HuH-7.5 (cell line): Measurements from ENCODE around the gene NPSR1.
"Not testable (repeated sequence)": the region's sequence is repeated elsewhere in the genome, so short reads cannot be mapped to it uniquely, and the experiment has no call there.

Source experiments
- DNase-seq: peaks from one replicate; pipeline ENCODE4 v3.0.0; 2011; ENCODE audit warnings: low spot score

NPSR1 gene

DNA sequence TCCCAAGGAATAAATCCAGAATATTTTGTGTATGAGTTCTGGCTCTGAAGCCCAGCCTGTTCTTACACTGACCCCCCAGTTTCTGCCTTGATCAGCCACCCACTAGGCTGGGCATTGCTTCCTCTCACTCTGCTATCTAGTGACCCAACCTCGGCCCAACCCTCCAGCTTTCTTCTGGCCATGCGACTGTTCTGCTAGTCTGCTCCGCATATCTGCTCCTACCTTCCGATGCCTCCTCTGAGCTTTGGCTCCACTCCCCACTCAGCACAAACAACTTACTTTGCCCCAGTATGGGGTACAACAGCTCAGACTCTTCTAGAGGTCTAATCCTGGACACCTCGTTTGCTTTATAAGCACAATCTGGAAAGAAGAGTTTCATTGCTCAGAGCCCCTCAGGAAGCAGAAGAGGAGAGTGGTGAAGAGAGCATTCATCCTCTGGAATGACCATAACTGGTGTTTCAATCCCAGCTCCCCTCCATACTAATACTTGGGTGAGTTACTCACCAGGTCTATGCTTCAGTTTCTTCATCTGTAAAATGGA is 99.6 kb downstream of the NPSR1 start:
- DNase-seq: no peak

DNA sequence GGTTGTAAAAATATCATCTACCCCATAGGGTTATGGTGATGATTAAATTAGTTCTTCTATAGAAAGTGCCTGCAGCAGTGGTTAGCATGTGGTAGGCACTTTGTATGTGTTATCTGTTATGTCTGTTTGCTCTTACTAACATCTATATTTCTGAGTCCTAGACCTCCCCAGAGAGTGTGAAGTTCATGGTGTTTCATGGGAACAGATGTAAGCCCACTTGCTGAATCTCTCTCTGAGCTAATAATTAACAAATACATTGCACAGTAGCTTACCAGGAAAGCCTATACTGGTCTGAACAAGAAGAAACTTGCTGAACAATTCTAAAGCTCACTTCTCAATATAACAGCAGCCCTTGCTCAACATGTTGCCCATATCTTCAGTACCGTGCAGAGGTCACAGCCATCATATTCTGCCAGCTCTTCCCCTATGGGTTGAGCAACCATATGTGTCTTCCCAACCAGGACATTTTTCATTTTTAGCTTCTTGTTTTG is 100.1 kb downstream of the NPSR1 start:
- no peak for DNase-seq

DNA sequence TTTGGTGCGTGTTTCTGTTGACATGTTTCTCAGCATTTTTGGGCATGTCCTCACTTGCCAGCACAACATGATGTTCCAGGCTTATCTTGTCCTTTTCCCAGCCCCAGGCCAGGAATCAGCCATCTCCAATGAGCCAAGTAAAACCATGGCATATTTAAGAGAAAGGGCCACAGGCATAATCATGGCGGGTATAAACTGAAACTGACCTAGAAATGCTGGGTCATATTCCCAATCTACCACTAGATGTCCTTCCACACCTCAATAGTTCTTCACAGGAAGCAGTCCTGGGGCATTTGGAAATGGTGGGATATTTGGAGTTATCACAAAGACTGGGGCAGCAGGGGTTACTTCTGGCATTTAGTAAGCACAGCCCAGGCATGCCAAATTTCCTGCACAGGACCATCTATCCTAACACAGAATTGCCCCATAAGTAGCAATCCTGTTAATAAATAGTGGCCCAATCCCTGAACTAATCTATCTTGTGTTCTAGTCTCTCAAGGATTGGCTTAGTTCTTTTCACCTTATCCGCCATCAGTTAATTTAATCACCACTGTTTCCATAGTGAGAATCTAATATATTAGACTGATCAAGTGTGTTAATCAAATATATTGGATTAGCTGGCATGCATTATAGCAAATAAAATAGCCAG is 101.6 kb downstream of the NPSR1 start:
- peak; percentile 13 for DNase-seq

DNA sequence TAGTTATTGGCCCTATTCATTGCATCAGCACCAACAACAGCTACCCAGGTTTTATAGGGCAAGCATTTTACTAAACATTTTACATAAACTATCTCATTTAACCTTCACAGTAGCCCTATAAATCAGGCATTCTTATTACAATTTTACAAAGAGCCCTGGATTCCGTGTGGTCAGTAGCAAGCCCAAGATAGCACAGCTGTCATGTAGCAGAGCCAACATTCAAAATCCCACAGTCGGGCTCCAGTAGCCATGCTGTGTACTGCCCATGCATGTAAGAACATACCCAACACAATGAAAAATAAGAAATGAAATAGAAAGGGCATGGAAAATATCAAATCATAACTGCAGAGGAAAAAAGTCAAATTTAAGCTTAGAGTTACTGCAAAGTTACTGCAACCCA is 102.3 kb downstream of the NPSR1 start:
- no peak for DNase-seq

DNA sequence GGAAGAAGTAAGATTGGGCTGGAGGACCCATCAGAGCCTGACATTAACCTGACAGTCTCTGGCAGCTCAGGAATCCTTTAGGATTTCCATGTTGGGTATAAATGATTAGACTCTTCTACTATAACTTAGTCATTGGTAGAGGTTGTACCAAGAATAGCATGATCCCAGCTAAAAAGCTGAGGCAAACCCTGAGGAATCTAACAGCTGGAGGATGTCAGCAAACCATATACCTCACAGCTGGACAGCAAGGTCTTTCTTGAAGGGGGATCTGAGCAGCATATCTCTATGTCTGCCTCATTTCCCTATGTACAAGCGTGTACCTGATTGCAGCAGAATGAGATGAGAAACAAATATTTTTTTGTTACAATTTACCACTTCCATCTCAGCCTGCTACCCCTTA is 103.2 kb downstream of the NPSR1 start:
- DNase-seq: no peak

DNA sequence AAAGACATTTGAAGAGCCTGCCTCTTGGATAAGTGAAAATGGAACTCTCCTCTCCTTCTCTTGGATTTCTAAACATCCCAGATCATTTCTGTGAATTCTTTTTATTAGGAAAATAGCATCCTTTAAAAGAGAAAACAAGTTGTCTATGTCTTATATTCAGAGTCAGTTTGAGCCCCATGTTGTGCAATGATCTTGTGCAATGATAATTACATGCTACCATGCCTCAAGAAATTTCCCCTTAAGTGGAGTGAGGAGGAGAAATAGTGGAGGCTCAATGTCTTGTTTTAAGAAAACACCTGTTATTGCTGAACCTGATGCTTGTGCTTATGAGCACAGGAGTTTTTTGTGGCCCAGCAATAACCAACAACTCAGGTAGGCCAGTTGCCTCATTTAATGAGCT is 103.6 kb downstream of the NPSR1 start:
- no peak for DNase-seq

DNA sequence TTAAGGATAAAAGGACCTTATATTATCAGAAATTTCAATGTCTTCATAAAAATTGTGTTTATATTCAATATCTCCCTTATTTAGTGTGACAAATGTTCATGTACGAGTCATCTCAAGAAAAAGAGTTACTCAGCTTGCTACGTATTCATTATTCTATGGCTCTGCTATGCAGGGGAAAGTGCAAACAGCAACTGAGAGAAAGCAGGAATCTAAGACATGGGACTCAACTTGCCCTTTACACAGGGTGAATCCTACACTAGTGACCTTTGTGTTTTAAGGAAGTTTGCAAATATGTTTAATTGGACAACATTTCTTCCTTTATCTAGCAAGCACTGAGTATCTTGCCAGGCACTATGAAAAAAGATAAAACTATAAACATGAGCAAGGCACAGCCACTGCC is 104.7 kb downstream of the NPSR1 start:
- no peak for DNase-seq

DNA sequence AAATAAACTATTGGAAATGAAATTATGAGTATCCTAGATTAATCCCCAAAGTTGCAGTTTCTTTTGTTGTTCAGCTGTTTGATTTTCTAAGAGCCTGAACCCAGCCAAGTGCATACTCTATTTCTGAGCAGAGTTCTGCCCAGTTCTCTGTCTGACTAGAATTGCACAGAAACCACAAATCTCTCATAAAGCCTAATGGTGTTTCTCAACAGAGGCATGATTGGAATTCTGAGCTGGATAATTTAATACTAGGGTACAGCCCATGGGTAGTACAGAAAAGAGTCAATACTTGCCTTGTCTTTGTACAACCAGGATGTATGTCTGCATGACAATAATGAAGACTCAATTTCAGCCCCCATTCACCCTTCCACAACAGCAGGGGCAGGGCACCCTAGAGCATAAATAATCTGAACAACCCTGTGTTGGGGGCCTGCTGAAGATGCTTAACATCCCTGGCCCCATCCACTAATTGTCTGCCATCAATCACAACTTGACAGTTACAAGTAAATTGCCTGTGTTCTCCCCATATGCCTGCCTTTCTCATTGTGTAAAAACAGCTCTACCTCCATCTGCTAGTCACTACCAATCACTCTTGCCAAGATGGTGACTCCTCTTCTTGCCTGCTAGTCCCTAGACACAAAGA is 114.4 kb downstream of the NPSR1 start:
- no peak for DNase-seq

DNA sequence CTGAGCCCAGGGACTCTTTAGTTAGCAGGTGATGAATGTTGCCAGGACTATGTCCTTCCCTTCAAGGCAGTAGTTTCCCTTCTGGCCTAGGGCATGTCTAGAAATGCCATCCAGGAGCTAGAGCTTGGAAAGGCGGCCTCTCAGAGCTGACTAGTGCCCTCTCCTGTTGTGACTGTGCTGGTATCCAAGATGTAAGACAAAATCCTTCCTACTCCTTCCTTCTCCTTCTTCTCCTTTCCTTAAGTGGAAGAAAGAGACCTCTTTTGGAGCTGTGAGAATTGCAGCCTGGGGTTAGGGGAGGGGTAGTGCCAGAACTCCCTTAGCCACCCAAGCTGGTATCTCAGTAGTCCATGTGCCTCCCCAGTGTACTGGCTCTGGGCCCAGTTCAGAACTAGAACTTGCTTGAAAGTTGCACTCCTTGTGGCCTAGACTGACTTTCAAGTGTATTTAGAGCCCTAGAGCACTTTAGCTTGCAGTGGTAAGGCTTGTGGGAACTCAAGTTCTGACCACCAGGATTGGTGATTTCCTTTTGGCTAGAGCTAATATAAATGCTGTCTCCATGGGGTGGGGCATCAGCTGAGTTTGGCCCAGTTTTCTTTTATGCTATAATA is 118.8 kb downstream of the NPSR1 start:
- no peak for DNase-seq

DNA sequence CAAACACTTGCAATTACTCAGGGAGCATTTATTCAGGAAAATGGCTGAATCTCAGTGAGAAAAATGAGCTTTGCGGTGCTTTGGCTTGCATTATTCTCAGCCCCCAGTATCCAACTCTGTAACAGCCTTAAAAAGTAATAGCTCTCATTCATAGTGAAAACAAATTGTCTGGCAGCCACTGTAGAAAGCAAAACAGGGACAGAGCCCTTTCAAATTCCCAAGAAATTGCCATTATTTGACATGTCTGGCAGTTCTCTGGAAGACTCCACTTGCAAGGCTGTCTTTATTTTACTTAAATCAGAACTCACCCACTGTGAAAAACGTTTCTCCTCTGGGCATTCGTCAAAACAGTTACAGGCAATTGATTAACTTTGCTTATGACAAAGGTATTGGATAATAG is 122.5 kb downstream of the NPSR1 start:
- no peak for DNase-seq

DNA sequence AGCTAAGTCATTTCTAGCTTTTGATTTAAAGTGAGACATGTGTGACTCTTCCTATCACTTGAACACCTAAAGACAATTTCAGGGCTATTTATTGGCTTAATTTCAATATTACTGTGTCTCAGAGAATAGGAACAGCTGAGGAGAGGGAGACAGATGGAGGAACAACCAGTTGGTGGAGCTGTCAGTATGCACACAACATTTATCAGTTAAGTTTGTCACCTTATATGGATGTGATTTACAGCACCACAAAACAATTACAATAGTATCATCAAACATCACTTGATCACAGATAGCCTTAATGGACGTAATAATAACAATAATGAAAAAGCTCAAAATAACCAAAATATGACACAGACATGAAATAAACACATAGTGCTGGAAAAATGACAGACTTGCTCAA is 129.6 kb downstream of the NPSR1 start:
- no peak for DNase-seq

DNA sequence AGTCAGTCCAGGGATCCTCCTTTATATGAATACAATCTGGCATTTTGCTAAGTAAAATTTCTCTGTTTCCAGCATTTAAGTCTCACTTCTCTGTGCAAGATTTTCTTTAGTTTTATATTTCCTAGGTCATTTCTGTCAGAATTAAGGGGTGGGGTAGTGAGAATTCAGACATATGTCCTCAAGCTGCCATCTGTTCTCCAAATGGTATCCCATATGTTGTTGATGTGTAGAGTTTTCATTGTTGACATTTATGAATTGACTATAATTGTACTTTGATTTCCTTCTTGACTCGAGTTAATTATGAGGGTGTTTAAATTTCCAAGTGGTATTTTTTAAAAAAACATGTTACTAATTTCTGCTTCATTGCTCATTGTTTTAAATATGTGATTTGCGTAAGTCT is 148.8 kb downstream of the NPSR1 start:
- no peak for DNase-seq

DNA sequence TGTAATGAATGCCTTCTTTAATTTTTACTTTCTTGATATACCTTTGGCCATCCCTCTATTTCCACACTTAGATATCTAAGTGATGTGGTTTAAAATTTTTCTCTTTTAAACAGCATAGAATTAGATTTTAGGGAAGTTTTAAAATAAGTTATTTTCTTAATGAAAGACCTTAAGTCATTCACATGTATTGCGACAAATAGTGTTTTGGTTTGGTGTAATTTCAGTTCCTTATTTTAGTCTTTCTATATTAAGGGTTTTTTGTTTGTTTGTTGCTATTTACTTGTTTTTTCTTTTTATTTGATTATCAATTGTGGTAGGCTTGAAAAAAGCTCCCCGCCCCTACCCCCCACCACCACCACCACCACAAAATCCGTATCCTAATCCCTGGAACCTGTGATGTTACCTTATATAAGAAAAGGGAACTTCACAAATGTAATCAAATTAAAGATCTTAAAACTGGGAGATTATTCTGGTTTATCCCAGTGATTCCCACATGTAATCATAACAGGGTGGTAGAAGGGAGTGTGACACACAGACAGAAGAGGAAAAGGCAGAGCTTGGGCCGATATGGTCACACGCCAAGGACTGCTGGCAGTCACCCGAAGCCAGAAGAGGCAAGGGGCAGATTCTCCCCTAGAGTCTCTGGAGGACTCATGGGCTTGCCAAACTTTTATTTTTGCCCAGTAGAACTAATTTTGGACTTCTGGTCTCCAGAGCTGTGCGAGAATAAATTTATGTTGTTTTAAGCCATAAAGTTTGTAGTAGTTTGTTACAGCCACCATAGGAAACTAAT is 149.7 kb downstream of the NPSR1 start:
- no peak for DNase-seq

DNA sequence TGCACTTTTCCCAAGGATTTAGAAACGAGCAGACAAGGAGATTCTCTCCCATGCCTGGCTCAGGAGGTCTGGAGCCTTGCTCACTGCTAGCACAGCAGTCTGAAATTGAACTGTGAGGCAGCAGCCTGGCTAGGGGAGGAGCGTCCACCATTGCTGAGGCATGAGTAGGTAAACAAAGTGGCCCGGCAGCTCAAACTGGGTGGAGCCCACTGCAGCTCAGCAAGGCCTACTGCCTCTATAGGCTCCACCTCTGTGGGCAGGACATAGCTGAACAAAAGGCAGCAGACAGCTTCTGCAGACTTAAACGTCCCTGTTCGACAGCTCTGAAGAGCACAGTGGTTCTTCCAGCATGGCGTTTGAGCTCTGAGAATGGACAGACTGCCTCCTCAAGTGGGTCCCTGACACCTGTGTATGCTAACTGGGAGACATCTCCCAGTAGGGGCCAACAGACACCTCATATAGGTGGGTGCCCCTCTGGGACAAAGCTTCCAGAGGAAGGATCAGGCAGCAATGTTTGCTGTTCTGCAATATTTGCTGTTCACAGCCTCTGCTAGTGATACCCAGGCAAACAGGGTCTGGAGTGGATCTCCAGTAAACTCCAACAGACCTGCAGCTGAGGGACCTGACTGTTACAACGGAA is 156.3 kb downstream of the NPSR1 start:
- DNase-seq: not testable (repeated sequence)

DNA sequence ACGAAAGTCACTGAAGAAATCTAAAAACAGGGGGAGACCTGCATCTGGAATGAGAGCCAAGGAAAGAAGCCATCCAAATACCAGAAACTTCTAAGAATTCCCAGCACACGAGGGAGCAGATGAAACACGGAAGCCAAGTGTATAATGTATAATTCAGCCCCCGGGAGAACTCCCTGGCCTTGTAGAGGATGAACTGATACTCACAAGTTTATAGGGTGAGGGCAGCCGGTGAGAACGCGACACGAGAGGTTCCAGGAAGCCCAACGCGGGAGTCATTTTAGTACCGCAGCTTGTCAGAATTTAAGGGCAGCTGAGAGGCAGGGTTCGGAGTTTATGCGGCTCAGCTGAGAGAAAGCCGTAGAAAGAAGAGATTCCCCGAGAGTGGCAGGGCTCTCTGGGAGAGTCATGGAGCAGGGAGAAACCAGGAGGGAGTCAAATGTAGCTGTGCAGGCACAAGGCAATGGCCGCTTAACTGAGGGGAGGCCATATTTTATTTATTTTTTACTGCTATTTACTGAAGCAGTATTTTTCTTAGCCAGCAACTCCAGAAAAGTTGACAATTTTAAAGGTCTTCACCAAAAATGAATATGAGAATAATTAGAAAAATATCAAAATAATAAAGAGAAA is 164.0 kb downstream of the NPSR1 start:
- DNase-seq: no peak

DNA sequence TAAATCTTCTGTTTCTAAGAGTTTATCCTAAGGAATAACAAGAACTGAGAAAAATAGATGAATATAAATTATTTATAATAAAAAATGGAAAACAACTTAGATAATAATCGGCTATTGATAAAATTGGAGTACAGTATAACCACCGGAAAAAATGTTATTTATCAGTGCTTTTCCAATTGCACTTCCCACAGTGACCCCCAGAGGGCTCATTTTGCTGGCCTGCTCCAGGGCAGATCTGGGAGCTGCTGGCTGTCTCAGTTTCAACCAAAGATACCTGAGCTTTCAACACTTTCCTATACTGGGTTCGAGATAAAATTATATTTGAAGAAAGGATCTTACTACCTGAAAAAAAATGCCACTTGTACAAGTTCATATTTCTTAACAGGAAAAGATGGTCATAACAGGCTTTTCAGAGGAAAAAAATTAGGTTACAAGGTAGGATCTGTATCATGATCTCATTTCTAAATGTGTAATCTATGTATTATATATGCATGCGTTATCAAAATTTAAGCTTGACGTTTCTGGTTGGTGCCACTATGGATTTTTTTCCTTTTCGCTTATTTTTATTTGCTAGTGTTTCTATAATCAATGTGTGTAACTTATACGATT is 165.7 kb downstream of the NPSR1 start:
- peak; percentile 58 for DNase-seq

DNA sequence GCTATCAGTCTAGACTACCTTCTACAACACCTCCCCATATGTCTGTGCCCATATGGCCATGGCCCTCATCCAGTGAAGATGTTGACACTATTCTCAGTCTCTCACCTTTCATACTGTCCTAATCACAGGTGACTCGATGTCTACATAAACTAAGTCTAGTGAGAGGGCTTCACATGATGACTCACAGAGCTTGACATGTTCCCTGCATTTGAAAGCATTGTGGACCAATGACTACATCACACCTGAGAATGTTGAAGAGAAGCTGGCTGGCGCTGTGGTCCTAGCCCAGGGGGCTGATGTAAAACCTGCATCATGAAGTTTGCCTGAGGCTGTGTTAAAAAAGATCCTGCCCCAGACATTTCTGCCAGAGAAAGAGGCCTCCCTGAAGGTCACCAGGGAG is 167.2 kb downstream of the NPSR1 start:
- no peak for DNase-seq

DNA sequence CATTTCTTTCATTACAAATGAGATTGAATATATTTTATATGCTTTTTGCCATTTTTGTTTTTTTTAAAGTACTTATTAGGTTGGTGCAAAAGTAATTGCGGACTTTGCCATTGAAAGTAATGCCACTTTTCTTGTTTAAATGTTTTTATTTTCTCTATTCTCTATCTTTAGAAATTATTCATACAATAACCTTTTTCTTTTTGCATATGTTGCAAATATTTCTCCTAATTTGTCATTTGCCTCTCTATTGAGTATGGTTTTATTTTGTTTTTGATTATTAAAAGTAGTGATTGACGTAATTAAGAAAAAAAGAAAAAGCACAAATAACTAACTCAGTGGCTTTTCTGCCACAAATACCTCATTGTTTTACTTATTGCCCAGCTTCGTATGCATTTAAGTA is 172.4 kb downstream of the NPSR1 start:
- DNase-seq: no peak

DNA sequence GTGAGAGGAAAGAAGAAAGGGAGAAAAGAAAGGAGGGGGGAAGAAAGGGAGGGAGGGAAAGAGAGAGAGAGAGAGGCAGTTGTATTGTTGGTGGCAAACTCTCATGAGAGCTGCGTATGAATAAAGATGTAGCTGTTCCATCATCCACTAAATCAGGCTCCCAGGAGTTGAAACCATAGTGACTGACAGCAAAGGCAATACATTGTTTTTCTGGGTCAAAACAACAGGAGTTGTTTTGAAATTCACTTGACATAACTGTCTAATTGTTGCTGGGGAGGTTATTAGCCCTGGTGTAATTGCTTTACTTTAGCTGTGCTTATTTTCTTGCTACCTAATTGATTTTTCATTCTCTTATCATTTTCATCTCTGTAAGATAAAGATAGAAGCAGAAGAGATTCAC is 173.4 kb downstream of the NPSR1 start:
- DNase-seq: no peak

DNA sequence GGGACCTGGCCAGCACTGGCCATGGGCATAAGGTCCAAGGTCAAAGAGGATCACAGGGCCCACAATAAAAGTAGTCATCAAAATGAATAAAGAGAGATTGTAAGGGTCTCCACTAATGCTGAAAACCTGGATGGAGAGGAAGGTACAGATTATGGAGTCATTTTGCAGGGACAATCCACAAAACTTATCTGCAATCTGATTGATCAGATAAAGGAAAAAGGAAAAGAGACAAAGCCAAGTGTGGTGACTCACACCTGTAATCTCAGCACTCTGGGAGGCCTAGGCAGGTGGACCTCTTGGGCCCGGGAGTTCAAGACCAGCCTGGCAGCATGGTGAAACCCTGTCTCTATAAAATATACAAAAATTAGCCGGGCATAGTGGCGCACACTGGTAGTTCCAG is 174.0 kb downstream of the NPSR1 start:
- DNase-seq: no peak
